Measurements from ENCODE around the gene QRFPR. TPM values are rescaled to one million over a fixed set of nuclear protein-coding genes. Genes with fewer than 3 reads are reported as not detected.

The QRFPR gene
- total and polyA plus RNA-seq, 3 donors from 2014 or later, result 0.54 to 2.4 (median 0.93) TPM

DNA sequence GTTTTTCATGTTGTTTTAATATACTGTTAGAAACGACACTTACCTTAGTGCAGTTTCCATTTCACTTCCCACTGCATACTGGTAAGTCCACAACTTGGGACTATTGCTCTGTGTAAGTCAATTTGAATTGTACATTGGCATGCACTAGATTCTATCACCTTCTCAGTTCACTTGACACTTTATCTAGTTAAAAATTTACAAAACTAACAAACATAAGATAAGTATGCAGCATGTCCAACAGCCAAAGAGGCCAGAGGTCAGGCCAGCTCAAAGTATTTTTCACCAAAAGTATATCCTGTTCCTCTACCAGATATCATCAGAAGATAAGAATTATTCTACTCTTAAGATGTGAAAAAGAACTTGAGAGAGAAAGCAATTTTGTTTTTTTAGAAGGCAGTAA lies 75.9 kb downstream of the QRFPR start:
- no peaks in the 10 kb centered on the region for H3K36me3 ChIP-seq (ENCODE audit: low read depth, missing control alignments)
- DNase-seq, result no peak
- intact Hi-C loops (cut with DNase I; ENCODE audit: low total_unique reads), result no loop called here
- no peaks in the 10 kb centered on the region for H3K4me1 ChIP-seq
- H3K4me3 ChIP-seq, result no peak overlapping the region
- no peak overlapping the region for H3K27ac ChIP-seq
- H3K9me3 ChIP-seq, result no peaks in the 10 kb centered on the region
- TF ChIP-seq, protein P1, sequence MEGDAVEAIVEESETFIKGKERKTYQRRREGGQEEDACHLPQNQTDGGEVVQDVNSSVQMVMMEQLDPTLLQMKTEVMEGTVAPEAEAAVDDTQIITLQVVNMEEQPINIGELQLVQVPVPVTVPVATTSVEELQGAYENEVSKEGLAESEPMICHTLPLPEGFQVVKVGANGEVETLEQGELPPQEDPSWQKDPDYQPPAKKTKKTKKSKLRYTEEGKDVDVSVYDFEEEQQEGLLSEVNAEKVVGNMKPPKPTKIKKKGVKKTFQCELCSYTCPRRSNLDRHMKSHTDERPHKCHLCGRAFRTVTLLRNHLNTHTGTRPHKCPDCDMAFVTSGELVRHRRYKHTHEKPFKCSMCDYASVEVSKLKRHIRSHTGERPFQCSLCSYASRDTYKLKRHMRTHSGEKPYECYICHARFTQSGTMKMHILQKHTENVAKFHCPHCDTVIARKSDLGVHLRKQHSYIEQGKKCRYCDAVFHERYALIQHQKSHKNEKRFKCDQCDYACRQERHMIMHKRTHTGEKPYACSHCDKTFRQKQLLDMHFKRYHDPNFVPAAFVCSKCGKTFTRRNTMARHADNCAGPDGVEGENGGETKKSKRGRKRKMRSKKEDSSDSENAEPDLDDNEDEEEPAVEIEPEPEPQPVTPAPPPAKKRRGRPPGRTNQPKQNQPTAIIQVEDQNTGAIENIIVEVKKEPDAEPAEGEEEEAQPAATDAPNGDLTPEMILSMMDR (IDR thresholded peaks at IDR 0.05), result no peak
- no peak for TF ChIP-seq POLR2A (IDR thresholded peaks at IDR 0.05)
- H3K27me3 ChIP-seq, result no peaks in the 10 kb centered on the region
- 91 to 93% methylated on average over 1 of the region's 1 CpG for WGBS, 2 donors

DNA sequence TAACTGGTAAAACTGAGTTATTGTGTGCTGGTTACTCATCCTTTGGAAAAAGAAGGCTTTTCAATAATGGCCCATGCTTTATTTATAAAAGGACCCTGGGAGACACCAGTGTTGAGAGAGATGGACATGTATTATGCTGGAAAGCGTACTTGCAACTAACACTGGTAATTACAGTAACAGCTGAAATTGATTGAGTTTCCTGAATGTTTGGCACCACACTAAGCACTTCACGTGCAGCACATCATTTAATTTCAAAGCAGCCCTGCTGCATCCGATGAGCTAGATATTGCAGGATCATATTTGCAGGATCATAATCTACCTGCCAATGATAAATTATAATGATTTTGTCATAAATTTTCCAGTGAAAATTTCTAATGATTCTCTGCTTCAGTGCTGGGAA lies 81.5 kb downstream of the QRFPR start:
- Histone ChIP-seq H3K27me3 (no peaks in the 10 kb centered on the region), H3K4me1 (no peaks in the 10 kb centered on the region), H3K36me3 (ENCODE audit: low read depth, missing control alignments) (no peaks in the 10 kb centered on the region), H3K4me3 (no peak overlapping the region), H3K9me3 (no peaks in the 10 kb centered on the region), H3K27ac (no peak overlapping the region)
- intact Hi-C loops (cut with DNase I; ENCODE audit: low total_unique reads), result no loop called here
- TF ChIP-seq, protein P1 (IDR thresholded peaks at IDR 0.05), result no peak
- TF ChIP-seq POLR2A (IDR thresholded peaks at IDR 0.05), result no peak
- no peak for DNase-seq
- 55 to 67% methylated on average over 3 of the region's 3 CpGs for WGBS, 2 donors

GRCh38 chr4:121283319-121283718 lies 97.5 kb downstream of the QRFPR start:
- WGBS, 2 donors, result 100% methylated on average over 1 of the region's 1 CpG; no CpG with 5 or more reads in 1 of the 2 donors
- H3K4me3 ChIP-seq, result no peak overlapping the region
- intact Hi-C loops (cut with DNase I; ENCODE audit: low total_unique reads), result no loop called here
- no peak overlapping the region for H3K27ac ChIP-seq
- TF ChIP-seq, protein P1 (IDR thresholded peaks at IDR 0.05), result no peak
- TF ChIP-seq POLR2A (IDR thresholded peaks at IDR 0.05), result no peak
- H3K27me3 ChIP-seq, result no peaks in the 10 kb centered on the region
- H3K4me1 ChIP-seq, result no peaks in the 10 kb centered on the region
- H3K36me3 ChIP-seq (ENCODE audit: low read depth, missing control alignments), result no peaks in the 10 kb centered on the region
- H3K9me3 ChIP-seq, result no peaks in the 10 kb centered on the region
- DNase-seq, result no peak

- Histone ChIP-seq H3K27me3 (no peaks in the 10 kb centered on the region), H3K27ac (no peak overlapping the region), H3K36me3 (ENCODE audit: low read depth, missing control alignments) (no peaks in the 10 kb centered on the region), H3K4me3 (no peak overlapping the region), H3K9me3 (no peaks in the 10 kb centered on the region), H3K4me1 (no peaks in the 10 kb centered on the region)
- intact Hi-C loops (cut with DNase I; ENCODE audit: low total_unique reads), result no loop called here
- WGBS, 2 donors, result 44 to 56% methylated on average over 1 of the region's 1 CpG
- no peak for DNase-seq
- TF ChIP-seq, protein P1 (IDR thresholded peaks at IDR 0.05), result no peak
- no peak for TF ChIP-seq POLR2A (IDR thresholded peaks at IDR 0.05)
Observed at GRCh38 chr4:121280425-121280824, 100.4 kb downstream of the QRFPR start.

GRCh38 chr4:121278811-121279368 lies 101.9 kb downstream of the QRFPR start:
- Histone ChIP-seq H3K4me3 (no peak overlapping the region), H3K9me3 (no peaks in the 10 kb centered on the region), H3K27ac (no peak overlapping the region), H3K4me1 (no peaks in the 10 kb centered on the region), H3K36me3 (ENCODE audit: low read depth, missing control alignments) (no peaks in the 10 kb centered on the region), H3K27me3 (no peaks in the 10 kb centered on the region)
- TF ChIP-seq, protein P1 (IDR thresholded peaks at IDR 0.05), result no peak
- TF ChIP-seq POLR2A (IDR thresholded peaks at IDR 0.05), result no peak
- 62 to 64% methylated on average over 4 of the region's 4 CpGs for WGBS, 2 donors
- intact Hi-C loops (cut with DNase I; ENCODE audit: low total_unique reads), result no loop called here
- DNase-seq, result no peak

Data from testis (tissue), 3 donors.